GM12892 (cell line): ENCODE data around the gene CCL2.

Experiments
- POLR2A ChIP-seq: IDR thresholded peaks from 2 replicates; pipeline ENCODE4 v1.6.1; 2011; ENCODE audit warnings: low read depth, low read length, control low read depth
- POLR2AphosphoS5 ChIP-seq: IDR thresholded peaks from 2 replicates; pipeline ENCODE4 v1.6.1; 2011; ENCODE audit warnings: low read depth, low read length, control low read depth
- TAF1 ChIP-seq: IDR thresholded peaks from 2 replicates; pipeline ENCODE4 v1.6.1; 2011; ENCODE audit warnings: low read depth, mild to moderate bottlenecking, control low read depth, low read length, borderline replicate concordance

DNA sequence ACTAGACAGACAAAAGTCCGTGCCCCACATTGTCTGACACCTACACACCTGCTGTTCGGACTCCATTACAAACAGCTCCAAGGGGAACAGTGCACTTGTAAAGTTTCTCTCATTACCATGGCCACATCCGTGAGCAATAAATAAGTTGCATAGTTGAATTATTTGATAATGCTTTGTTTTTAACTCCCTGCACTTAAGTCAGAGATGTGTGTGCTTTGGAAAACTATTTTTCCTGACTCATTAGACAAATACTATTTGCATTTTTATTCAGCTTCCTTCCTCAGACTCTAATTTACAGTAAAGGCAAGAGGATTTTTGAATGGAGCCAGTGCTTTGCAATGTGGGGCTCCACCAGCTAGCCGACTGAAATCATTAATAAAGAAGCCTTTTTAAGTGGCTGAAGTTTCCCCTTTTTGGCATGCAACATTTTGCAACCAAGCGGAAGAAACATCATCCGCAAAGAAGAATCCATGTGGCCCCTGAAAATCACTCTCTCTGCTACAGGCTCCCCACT is 6.5 kb upstream of the CCL2 start:
- no peak for TF ChIP-seq POLR2AphosphoS5
- TF ChIP-seq TAF1 = no peak
- TF ChIP-seq POLR2A = no peak
